ENCODE measurements around the gene SPATA2L. TPM values are rescaled to one million over a fixed set of nuclear protein-coding genes. Genes with fewer than 3 reads are reported as not detected.

Gene SPATA2L
- total and polyA plus RNA-seq, 2 of the 13 experiments (the other 11 are each of a cell fraction or from before 2014, with no cell fraction given) = 9.1 to 20.7 TPM

DNA sequence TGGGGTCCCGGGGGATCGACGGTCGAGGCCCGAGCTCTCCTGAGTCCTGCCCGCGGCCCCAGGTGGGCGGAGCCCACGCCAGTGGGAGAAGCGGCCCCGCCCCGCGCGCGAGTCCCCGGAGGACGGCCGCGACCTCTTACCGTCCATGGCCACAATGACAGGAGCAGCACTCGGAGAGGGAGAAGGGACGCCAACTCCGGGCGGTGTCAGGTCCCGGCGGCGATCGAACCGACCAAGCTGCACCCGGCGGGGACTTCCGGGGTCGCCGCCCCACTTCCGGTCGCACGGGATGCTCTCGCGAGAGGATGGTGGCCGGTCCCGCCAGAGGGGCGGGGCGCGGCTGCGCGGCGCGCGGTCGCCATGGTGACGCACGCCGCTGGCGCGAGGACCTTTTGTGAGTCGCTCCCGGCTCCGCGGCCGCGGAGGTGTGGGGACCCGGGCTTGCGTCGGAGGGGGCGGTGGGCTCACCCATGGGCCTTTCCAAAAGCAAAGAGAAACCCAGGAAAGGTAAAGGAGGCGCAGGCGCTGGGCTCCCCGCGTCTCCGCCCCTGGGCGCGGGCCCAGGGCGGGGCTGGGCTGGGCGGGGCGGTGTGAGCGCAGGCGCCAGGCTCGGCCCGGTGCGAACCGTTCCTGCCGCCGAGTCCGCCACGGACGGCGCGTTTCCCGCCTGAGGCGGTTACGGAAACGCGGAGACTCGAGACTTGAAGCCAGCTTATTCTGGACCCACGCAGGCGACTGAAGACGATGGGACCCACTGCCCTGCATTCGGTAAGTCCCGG is 43.9 kb downstream of the SPATA2L start, which contains the start of the genes CHMP1A and SPATA33 (continued):
- TF ChIP-seq, protein P1, sequence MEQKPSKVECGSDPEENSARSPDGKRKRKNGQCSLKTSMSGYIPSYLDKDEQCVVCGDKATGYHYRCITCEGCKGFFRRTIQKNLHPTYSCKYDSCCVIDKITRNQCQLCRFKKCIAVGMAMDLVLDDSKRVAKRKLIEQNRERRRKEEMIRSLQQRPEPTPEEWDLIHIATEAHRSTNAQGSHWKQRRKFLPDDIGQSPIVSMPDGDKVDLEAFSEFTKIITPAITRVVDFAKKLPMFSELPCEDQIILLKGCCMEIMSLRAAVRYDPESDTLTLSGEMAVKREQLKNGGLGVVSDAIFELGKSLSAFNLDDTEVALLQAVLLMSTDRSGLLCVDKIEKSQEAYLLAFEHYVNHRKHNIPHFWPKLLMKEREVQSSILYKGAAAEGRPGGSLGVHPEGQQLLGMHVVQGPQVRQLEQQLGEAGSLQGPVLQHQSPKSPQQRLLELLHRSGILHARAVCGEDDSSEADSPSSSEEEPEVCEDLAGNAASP (CRISPR knock-in tag; IDR thresholded peaks at IDR 0.05; ENCODE audit: borderline replicate concordance) = peak; percentile 25; the same call in 1 of the 2 replicates
- TF ChIP-seq PATZ1 (CRISPR knock-in tag; IDR thresholded peaks at IDR 0.05) (peak; percentile 26; the same call in 1 of the 2 replicates), ZNF337 (CRISPR knock-in tag; IDR thresholded peaks at IDR 0.05; ENCODE audit: borderline replicate concordance, low read depth) (0 out of 2 replicates have a peak, but pooled peaks have one; percentile 30), ZNF737 (CRISPR knock-in tag; IDR thresholded peaks at IDR 0.05; ENCODE audit: borderline replicate concordance) (no peak), THYN1 (CRISPR knock-in tag; IDR thresholded peaks at IDR 0.05; ENCODE audit: borderline replicate concordance, low read depth) (no peak), ASH2L (IDR thresholded peaks at IDR 0.05; ENCODE audit: insufficient read length, low read depth, low read length) (peak; percentile 98), CBX1 (IDR thresholded peaks at IDR 0.05; ENCODE audit: low read depth) (peak; percentile 77), FOXO1 (CRISPR knock-in tag; IDR thresholded peaks at IDR 0.05) (no peak; the same call in 1 of the 2 replicates), ZKSCAN1 (IDR thresholded peaks at IDR 0.05; ENCODE audit: low read length) (no peak), RORA (CRISPR knock-in tag; IDR thresholded peaks at IDR 0.05) (no peak), ZNF232 (CRISPR knock-in tag; IDR thresholded peaks at IDR 0.05; ENCODE audit: borderline replicate concordance) (peak; percentile 77), ZNF234 (CRISPR knock-in tag; conservative IDR thresholded peaks at IDR 0.05) (no peak), CBFB (CRISPR knock-in tag; IDR thresholded peaks at IDR 0.05) (peak; percentile 90), NR0B2 (CRISPR knock-in tag; IDR thresholded peaks at IDR 0.05) (peak; percentile 77; the same call in 1 of the 2 replicates), MATR3 (CRISPR knock-in tag; IDR thresholded peaks at IDR 0.05) (no peak), JUNB (CRISPR knock-in tag; IDR thresholded peaks at IDR 0.05; ENCODE audit: borderline replicate concordance) (no peak), ZNF841 (CRISPR knock-in tag; IDR thresholded peaks at IDR 0.05; ENCODE audit: borderline replicate concordance) (no peak; the same call in 1 of the 2 replicates), GLI4 (CRISPR knock-in tag; IDR thresholded peaks at IDR 0.05; ENCODE audit: borderline replicate concordance) (0 out of 2 replicates have a peak, but pooled peaks have one; percentile 46), HNRNPL (IDR thresholded peaks at IDR 0.05; ENCODE audit: low read depth, low read length) (no peak), FLYWCH1 (CRISPR knock-in tag; IDR thresholded peaks at IDR 0.05) (no peak)
